GM18870 (cell line): ENCODE results near the gene TRIM9.
"Not testable (repeated sequence)": the region's sequence is repeated elsewhere in the genome, so short reads cannot be mapped to it uniquely, and the experiment has no call there.

Experiments used
- ATAC-seq: cut with Tn5 transposase; IDR thresholded peaks from one replicate; pipeline ENCODE4 v1.9.1; 2021; ENCODE audit warnings: moderate library complexity; ENCODE audit not compliant: unreplicated experiment

Gene TRIM9

GRCh38 chr14:51006324-51006723, 88.6 kb downstream of the TRIM9 start:
- ATAC-seq, result no peak

DNA sequence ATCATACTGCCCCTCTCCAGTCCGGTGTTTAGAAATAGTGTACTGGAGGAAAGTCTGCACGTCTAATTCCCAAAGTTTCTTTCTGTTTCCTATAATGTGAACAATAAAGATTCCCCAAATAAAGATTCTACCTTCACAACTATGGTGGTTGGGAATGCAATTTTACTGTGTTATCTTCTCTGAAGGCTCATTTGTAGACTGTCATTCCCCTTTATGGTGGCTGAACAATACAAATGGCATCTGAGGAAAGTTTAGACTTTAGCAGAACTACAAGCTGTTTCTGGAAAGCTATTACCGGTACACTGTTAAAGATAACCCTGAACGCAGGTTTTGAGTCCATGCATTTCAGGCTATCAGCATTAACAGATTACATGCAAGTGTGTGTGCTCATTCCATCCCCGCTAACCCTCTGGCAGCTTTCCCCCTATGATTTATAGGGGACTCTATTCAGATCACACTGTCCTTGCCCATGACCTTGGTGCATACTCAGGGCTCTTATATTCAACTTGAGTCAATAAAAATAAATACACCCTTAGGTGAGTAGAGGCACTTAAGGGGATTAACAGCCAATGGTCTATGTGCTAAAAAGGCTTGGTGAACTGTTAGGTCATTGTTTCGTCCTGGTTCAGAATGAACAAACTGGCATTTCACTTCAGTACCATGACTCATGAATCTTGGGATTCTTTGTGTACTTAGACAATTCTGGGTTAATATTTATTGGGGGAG, 89.9 kb downstream of the TRIM9 start:
- ATAC-seq, result no peak

DNA sequence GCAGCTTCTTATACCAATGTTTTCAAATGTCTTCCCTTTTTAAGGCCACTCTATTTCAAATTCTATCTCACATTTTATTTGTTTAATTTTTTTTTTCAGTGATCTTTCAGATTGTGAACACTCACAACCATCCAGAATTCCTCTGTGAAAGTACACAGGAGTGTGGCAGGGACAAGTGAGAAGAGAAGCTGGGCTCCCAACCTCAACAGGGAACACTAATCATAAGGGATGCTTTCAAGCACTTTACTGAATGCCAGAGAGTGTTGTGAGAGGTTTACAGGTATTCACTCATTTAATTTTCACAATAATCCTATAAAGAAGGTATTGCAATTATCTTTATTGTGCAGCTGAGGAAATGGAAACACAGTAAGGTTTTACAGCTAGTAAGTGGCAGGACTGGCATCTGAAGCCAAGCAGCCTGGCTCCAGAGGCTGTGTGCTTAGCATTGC, 90.5 kb downstream of the TRIM9 start:
- ATAC-seq, result no peak

DNA sequence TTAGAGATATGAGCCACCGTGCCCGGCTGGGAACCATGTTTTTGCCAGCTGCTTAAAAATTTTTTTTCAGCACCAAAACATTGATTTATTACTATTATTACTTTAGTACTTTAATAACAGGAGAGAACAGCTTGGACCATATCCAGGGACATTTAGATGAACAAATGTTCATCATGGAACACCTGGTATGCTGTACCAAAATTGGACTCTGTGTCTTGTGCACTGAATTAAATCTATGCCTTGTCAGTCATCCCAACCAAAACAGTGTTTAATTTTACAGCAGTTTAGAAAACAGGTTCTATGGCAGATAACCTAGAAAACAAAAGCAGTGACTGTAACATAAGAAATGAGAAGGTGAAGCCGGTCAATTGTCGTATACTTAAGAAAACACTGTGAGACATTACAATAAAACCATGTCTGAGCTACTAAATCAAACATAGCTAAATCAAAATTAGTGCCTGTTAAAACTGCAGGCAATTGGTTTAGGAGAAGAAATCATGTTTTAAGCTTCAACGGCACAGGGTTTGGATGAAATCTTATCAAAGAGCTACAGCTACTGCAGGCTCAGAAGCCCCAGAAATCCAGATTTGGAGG, 92.4 kb downstream of the TRIM9 start:
- no peak for ATAC-seq

- ATAC-seq, result no peak
Measured at GRCh38 chr14:51000566-51000965, 94.3 kb downstream of the TRIM9 start.

DNA sequence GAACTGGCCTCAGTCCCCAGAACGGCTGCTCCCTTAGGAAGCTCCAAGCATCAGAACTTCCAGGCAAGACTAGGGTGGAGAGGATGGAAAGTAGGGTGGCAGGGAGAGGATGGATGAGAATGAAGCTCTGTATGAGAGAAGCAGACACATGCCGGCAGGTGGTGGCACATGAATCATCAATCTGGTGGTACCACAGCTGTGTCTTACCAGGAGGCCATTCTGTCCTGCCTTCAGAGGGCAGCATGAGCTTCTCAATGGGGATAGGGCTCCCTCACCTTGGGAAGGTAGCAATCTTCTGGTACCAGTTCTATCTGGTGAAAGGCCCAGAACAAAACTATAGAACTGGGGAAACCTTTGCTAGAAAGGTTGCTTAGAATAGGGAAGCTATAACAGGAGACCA, 95.2 kb downstream of the TRIM9 start:
- no peak for ATAC-seq

DNA sequence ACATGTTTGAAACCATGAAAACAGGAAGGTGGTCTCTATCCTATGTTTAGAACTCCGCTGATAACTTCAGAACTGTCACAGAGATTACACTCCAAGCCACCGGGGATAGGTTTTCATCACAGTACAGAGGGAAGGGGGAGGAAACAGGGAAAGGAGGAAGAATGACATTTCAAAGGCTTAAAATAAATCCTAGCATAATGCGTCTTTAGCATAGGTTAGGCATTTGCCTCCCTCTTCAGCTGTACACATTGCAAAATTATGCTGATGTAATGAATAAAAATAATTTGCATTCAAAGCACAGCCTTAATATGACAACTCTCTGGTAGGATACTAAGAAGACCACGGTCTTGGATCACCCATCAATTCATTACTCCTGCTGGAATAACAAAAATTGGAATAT, 96.3 kb downstream of the TRIM9 start:
- no peak for ATAC-seq

- ATAC-seq, result no peak
Measured at GRCh38 chr14:50997712-50998111, 97.2 kb downstream of the TRIM9 start.

DNA sequence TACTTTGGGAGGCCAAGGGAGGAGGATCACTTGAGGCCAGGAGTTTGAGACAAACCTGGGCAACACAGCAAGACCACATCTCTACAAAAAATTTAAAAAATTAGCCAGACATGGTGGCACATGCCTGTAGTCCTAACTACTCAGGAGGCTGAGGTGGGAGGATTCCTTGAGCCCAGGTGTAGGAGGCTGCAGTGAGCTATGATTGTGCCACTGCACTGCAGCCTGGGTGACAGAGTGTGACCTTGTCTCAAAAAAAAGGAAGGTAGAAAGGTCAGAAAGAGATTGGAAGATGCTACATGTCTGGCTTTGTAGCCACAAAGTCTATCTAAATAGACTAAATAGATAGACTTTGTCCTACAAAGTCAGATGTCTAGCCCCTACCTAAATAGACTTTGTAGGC, 100.7 kb downstream of the TRIM9 start:
- ATAC-seq, result not testable (repeated sequence)

GRCh38 chr14:50985859-50986331, 109.0 kb downstream of the TRIM9 start:
- no peak for ATAC-seq

- ATAC-seq, result no peak
Measured at GRCh38 chr14:50985124-50985858, 109.6 kb downstream of the TRIM9 start.

GRCh38 chr14:50984036-50984710, 110.7 kb downstream of the TRIM9 start:
- ATAC-seq, result no peak

- ATAC-seq, result no peak
Measured at GRCh38 chr14:50979941-50980850, 114.7 kb downstream of the TRIM9 start.

DNA sequence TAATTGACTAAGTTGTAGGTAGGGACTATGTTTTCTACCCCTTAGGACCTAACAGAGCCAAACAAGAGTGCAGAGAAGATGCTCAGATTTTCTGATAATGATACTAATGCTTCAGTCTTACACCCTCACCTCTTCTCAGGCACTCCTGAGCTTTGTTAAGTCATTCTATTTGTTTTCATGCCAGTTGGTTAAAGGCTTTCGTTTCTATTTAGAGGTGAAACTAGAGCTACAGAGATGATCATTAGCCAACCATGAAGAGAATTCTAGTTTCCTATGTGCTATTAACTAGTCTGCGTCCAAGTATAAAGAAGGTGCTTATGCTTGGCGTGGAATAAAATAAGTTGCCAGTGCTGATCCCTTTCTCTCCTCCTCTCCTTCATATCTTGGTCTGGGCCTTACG, 116.0 kb downstream of the TRIM9 start:
- ATAC-seq, result peak; percentile 91

- ATAC-seq, result no peak
Measured at GRCh38 chr14:50978529-50978871, 116.4 kb downstream of the TRIM9 start.

DNA sequence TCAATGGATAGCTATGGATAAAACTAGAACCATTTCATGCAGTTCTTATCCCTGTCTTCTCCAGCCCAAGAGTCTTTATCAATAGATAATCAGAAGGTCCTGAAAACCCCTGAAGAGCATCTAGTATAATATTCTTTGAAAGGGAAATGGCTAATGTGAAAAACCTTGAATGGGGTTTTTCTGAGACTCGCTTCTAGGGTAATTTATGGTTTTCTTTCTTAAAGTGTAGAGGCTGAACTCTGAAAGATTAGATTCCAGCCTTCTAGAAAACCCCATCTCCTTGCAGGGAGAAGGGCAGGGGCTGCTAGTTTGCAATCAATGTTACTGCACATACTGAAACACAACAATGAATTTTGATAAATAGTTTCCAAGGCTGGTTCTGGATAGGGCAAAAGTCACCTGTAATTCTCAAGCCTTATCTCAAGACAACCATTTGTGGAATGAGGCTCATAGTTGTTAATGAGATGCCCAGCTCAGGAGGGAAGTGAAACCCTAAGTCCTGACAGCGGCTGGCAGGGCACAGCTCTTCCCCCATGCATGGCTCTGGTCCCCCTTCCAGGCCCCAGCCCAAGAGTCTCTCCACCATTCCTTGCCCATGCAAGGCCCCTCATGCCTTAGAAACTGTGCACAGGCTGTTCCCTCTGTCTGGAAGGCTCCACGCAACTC, 116.9 kb downstream of the TRIM9 start:
- ATAC-seq, result no peak

DNA sequence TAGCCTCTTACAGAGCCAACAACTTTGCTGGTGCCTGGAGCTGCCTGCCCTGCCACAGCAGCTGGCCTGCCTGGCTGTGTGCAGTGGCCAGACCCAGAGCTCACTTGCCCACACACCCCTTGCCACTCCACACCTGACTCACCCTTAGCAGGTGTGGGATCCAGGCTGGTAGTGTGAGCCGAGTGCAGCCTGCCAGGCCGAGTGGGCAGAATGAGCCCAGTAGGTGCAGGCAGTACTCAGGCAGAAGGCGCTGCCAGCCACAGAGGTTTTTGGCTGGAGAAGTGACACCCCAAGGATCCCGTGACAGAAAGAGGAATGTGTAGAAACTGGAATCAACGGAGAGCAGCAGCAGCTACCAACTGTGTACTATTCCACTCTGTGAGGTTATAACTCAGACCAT, 120.8 kb downstream of the TRIM9 start:
- ATAC-seq, result no peak

- no peak for ATAC-seq
Measured at GRCh38 chr14:50972734-50973133, 122.2 kb downstream of the TRIM9 start.

DNA sequence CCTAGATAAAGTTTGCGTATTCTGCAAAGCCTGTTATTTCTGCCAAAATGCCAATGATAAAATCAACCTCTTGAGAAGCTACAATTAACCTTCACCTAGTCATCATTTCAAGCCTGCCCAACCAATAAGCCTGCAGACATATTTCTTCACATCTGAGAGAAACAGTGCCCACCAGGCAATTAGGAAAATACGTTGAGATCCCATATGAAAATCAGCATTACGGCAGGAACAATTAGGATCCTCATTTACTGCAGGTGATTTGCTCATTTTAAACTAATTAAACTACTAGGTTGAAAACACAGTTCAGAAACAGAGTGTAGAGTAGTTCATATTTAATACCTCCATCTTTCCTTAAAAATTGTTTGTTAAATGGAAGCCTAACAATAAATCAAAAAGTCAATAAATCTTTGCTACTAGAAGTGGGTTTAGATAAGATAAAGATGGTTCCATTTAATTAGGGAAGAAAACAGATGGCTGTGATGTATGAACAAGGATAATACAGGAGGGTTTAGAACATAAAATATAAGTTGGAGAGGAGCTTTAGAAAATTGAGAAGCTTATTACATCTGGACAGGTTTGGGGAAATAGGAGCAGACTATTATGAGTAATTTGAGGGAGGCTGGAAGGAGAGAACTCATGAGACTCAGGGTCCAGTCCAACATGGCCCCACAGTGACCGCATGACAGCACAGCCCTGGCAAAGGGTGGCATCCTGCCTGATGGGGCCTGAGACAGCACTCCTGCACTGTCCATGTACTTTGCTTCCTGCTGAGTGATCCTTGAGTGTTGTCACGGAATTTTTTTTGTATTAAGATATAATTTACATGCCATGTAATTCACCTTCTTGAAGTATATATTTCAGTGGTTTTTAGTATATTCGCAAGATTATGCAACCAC, 123.8 kb downstream of the TRIM9 start:
- no peak for ATAC-seq
